SU-DHL-6 (cell line): ENCODE data around the gene EIF6.

ENCODE experiments used
- H2AFZ ChIP-seq: fragments of 200-600 bp; sonication (generic); 2 replicates; pipeline ENCODE4 v1.6.1; 2014; ENCODE audit warnings: low read depth, mild to moderate bottlenecking, moderate library complexity, mixed read lengths, antibody characterized with exemption, low read length; ENCODE audit not compliant: severe bottlenecking
- H3F3A ChIP-seq: fragments of 200-600 bp; shearing (Covaris generic); 2 replicates; pipeline ENCODE4 v1.6.0; 2016; ENCODE audit warnings: antibody characterized with exemption, mild to moderate bottlenecking; ENCODE audit not compliant: insufficient read depth
- H3K27ac ChIP-seq: fragments of 200-600 bp; sonication (generic); 2 replicates; pipeline ENCODE4 v1.5.1; 2016; ENCODE audit warnings: low read depth, mild to moderate bottlenecking, low read length, moderate library complexity, mixed read lengths
- H3K27me3 ChIP-seq: fragments of 200-600 bp; sonication (generic), shearing (Covaris generic); 2 replicates; pipeline ENCODE4 v1.6.0; 2014; ENCODE audit warnings: mild to moderate bottlenecking, low read length
- H3K36me3 ChIP-seq: fragments of 200-600 bp; sonication (generic); 2 replicates; pipeline ENCODE4 v1.6.1; 2014; ENCODE audit warnings: mild to moderate bottlenecking, low read length, mixed read lengths
- H3K4me2 ChIP-seq: fragments of 300-600, 200-600 bp; shearing (Covaris generic), sonication (generic); 2 replicates; pipeline ENCODE4 v1.6.0; 2014; ENCODE audit warnings: low read length, low read depth, mild to moderate bottlenecking; ENCODE audit not compliant: poor library complexity, severe bottlenecking
- H3K4me3 ChIP-seq: fragments of 200-600 bp; sonication (generic); 2 replicates; pipeline ENCODE4 v1.5.1; 2014; ENCODE audit warnings: antibody characterized with exemption, low read length, mild to moderate bottlenecking, mixed read lengths; ENCODE audit not compliant: insufficient read depth, poor library complexity, severe bottlenecking
- H3K79me2 ChIP-seq: fragments of 200-600 bp; sonication (generic); 2 replicates; pipeline ENCODE4 v1.6.1; 2014; ENCODE audit warnings: mild to moderate bottlenecking, low read length, moderate library complexity; ENCODE audit not compliant: insufficient read depth
- H3K9ac ChIP-seq: fragments of 200-600 bp; sonication (generic); 2 replicates; pipeline ENCODE4 v1.7.0; 2014; ENCODE audit warnings: mild to moderate bottlenecking, low read length
- H3K9me2 ChIP-seq: fragments of 200-600 bp; sonication (generic); replicated peaks from 2 replicates; pipeline ENCODE4 v1.6.1; 2014; ENCODE audit warnings: low read length; ENCODE audit not compliant: insufficient read depth
- H3K9me3 ChIP-seq: fragments of 200-600 bp; sonication (generic); 2 replicates; pipeline ENCODE4 v1.6.1; 2014; ENCODE audit warnings: low read length, mixed read lengths; ENCODE audit not compliant: insufficient read depth
- H4K20me1 ChIP-seq: fragments of 200-600 bp; sonication (generic); 2 replicates; pipeline ENCODE4 v1.6.1; 2014; ENCODE audit warnings: low read depth, mild to moderate bottlenecking, antibody characterized with exemption, low read length, moderate library complexity, mixed read lengths
- CTCF ChIP-seq: fragments of 200-600 bp; sonication (generic); IDR thresholded peaks from one replicate; pipeline ENCODE4 v1.5.1; 2017; ENCODE audit warnings: antibody characterized with exemption, mild to moderate bottlenecking, low read length, moderate library complexity; ENCODE audit not compliant: insufficient read depth, poor library complexity, severe bottlenecking
- EZH2phosphoT487 ChIP-seq: fragments of 200-600 bp; sonication (generic), shearing (Covaris generic); conservative IDR thresholded peaks from 2 replicates; pipeline ENCODE4 v1.6.1; 2018; ENCODE audit warnings: mild to moderate bottlenecking, antibody characterized with exemption, low read length, moderate library complexity, mixed read lengths

The EIF6 gene

GRCh38 chr20:35286899-35287508 lies 2.4 kb upstream of the EIF6 start:
- Histone ChIP-seq H2AFZ (no peak overlapping the region), H3K27me3 (no peaks in the 10 kb centered on the region), H3K9ac (no peak overlapping the region), H3K4me2 (no peak overlapping the region), H3K79me2 (peaks cover 25% of the 10 kb centered on the region), H3K4me3 (no peak overlapping the region), H3K9me3 (no peaks in the 10 kb centered on the region), H3K27ac (no peak overlapping the region), H3K9me2 (no peaks in the 10 kb centered on the region), H4K20me1 (no peaks in the 10 kb centered on the region), H3F3A (no peaks in the 10 kb centered on the region; the same call in 1 of the 2 replicates), H3K36me3 (0 out of 2 replicates have a peak, but pooled peaks cover 2% of the 10 kb centered on the region)
- TF ChIP-seq EZH2phosphoT487 (no peak), CTCF (no peak)

GRCh38 chr20:35286077-35286898 lies 1.7 kb upstream of the EIF6 start:
- Histone ChIP-seq H3K27me3 (no peaks in the 10 kb centered on the region), H3K9me3 (no peaks in the 10 kb centered on the region), H3K9me2 (no peaks in the 10 kb centered on the region), H4K20me1 (no peaks in the 10 kb centered on the region), H3K4me3 (no peak overlapping the region), H3K9ac (no peak overlapping the region), H2AFZ (no peak overlapping the region), H3K79me2 (peaks cover 25% of the 10 kb centered on the region), H3K4me2 (no peak overlapping the region), H3K36me3 (0 out of 2 replicates have a peak, but pooled peaks cover 2% of the 10 kb centered on the region), H3K27ac (no peak overlapping the region), H3F3A (no peaks in the 10 kb centered on the region; the same call in 1 of the 2 replicates)
- TF ChIP-seq EZH2phosphoT487 (no peak), CTCF (no peak)

GRCh38 chr20:35285806-35286076 lies 1.2 kb upstream of the EIF6 start:
- TF ChIP-seq EZH2phosphoT487, result no peak
- no peak for TF ChIP-seq CTCF
- H3K27me3 ChIP-seq, result no peaks in the 10 kb centered on the region
- no peaks in the 10 kb centered on the region for H3K9me3 ChIP-seq
- 0 out of 2 replicates have a peak, but pooled peaks cover 2% of the 10 kb centered on the region for H3K36me3 ChIP-seq
- H3K9ac ChIP-seq, result peak overlapping the region; percentile 90
- H3K4me2 ChIP-seq, result peak overlapping the region; percentile 80
- H3K79me2 ChIP-seq, result peaks cover 25% of the 10 kb centered on the region
- H3K27ac ChIP-seq, result no peak overlapping the region
- no peaks in the 10 kb centered on the region; the same call in 1 of the 2 replicates for H3F3A ChIP-seq
- H2AFZ ChIP-seq, result no peak overlapping the region
- no peak overlapping the region for H3K4me3 ChIP-seq
- no peaks in the 10 kb centered on the region for H4K20me1 ChIP-seq
- no peaks in the 10 kb centered on the region for H3K9me2 ChIP-seq
